Neuronal stem cell (in vitro differentiated cells): Measurements from ENCODE around the gene SLX4IP.

ENCODE experiments used
- DNase-seq: peaks from one replicate; pipeline ENCODE4 v3.0.0-alpha.2; 2013; ENCODE audit warnings: low spot score
- H2AFZ ChIP-seq: one replicate; pipeline ENCODE4 v1.6.1; 2013; ENCODE audit warnings: mild to moderate bottlenecking, low read length, inconsistent platforms
- H2AK5ac ChIP-seq: 2 replicates; pipeline ENCODE4 v1.6.1; 2013; ENCODE audit warnings: low read depth, mild to moderate bottlenecking, inconsistent platforms, low read length, moderate library complexity, mixed read lengths
- H2BK120ac ChIP-seq: 2 replicates; pipeline ENCODE4 v1.6.1; 2013; ENCODE audit warnings: low read depth, mild to moderate bottlenecking, inconsistent platforms, low read length, moderate library complexity, mixed read lengths
- H2BK12ac ChIP-seq: one replicate; pipeline ENCODE4 v1.6.1; 2013; ENCODE audit warnings: low read length, inconsistent platforms
- H2BK15ac ChIP-seq: 2 replicates; pipeline ENCODE4 v1.6.1; 2013; ENCODE audit warnings: mild to moderate bottlenecking, low read length, inconsistent platforms, mixed read lengths
- H2BK5ac ChIP-seq: one replicate; pipeline ENCODE4 v1.6.1; 2013; ENCODE audit warnings: inconsistent platforms, mild to moderate bottlenecking, low read length, moderate library complexity
- H3K14ac ChIP-seq: one replicate; pipeline ENCODE4 v1.6.1; 2013; ENCODE audit warnings: low read length, inconsistent platforms
- H3K18ac ChIP-seq: 2 replicates; pipeline ENCODE4 v1.6.1; 2013; ENCODE audit warnings: low read length, inconsistent platforms
- H3K23ac ChIP-seq: 2 replicates; pipeline ENCODE4 v1.6.1; 2013; ENCODE audit warnings: low read depth, mild to moderate bottlenecking, mixed read lengths, low read length, inconsistent platforms; ENCODE audit not compliant: poor library complexity
- H3K27ac ChIP-seq: replicated peaks from 3 replicates; pipeline ENCODE4 v1.5.1; 2013; ENCODE audit warnings: low read length, inconsistent platforms
- H3K27me3 ChIP-seq, 3 experiments: 2 replicates each; pipeline ENCODE4 v1.6.1; 2013; ENCODE audit warnings: low read length in 3 of 3, mild to moderate bottlenecking in 2 of 3, inconsistent platforms in 1 of 3, low read depth in 1 of 3, mixed read lengths in 1 of 3, moderate library complexity in 1 of 3; ENCODE audit not compliant: control insufficient read depth in 3 of 3, insufficient read depth in 3 of 3
- H3K36me3 ChIP-seq, 2 donors: replicated peaks in 1 of 2; 2 replicates each; pipeline ENCODE4 v1.6.1; 2013; ENCODE audit warnings: low read length in 2 of 2; ENCODE audit not compliant: control insufficient read depth in 2 of 2, insufficient read depth in 2 of 2
- H3K4ac ChIP-seq: 2 replicates; pipeline ENCODE4 v1.6.1; 2013; ENCODE audit warnings: inconsistent platforms, mild to moderate bottlenecking, low read length, moderate library complexity
- H3K4me1 ChIP-seq, 2 donors: 1 replicate in 1 of 2; 2 replicates in 1 of 2; pipeline ENCODE4 v1.6.1; 2013; ENCODE audit warnings: low read length in 2 of 2, low read depth in 1 of 2; ENCODE audit not compliant: control insufficient read depth in 2 of 2, insufficient read depth in 1 of 2
- H3K4me2 ChIP-seq: one replicate; pipeline ENCODE4 v1.6.1; 2013; ENCODE audit warnings: mild to moderate bottlenecking, low read length, inconsistent platforms; ENCODE audit not compliant: insufficient read depth, poor library complexity, severe bottlenecking
- H3K4me3 ChIP-seq, 2 donors: 2 replicates each; pipeline ENCODE4 v1.5.1; 2013; ENCODE audit warnings: low read length in 2 of 2, mild to moderate bottlenecking in 2 of 2, inconsistent platforms in 1 of 2, moderate library complexity in 1 of 2
- H3K79me1 ChIP-seq: one replicate; pipeline ENCODE4 v1.6.1; 2013; ENCODE audit warnings: low read depth, mild to moderate bottlenecking, inconsistent platforms, low read length, moderate library complexity
- H3K9ac ChIP-seq: one replicate; pipeline ENCODE4 v1.6.1; 2013; ENCODE audit warnings: mild to moderate bottlenecking, low read depth, low read length, inconsistent platforms; ENCODE audit not compliant: poor library complexity
- H3K9me3 ChIP-seq, 2 donors: replicated peaks in 1 of 2; 2 replicates each; pipeline versions ENCODE3 to v1.6.1; 2013; ENCODE audit warnings: low read length in 2 of 2, mild to moderate bottlenecking in 2 of 2, inconsistent platforms in 1 of 2, low read depth in 1 of 2, mixed read lengths in 1 of 2, moderate library complexity in 1 of 2; ENCODE audit not compliant: control insufficient read depth in 2 of 2, insufficient read depth in 1 of 2
- H4K8ac ChIP-seq: one replicate; pipeline ENCODE4 v1.6.1; 2013; ENCODE audit warnings: low read depth, mild to moderate bottlenecking, inconsistent platforms, low read length, moderate library complexity
- H4K91ac ChIP-seq: one replicate; pipeline ENCODE4 v1.6.1; 2013; ENCODE audit warnings: low read length, low read depth, mild to moderate bottlenecking, inconsistent platforms; ENCODE audit not compliant: poor library complexity
- WGBS, 2 donors: extraction: QIAGEN DNeasy Blood & Tissue Kit; methylation state at CpG; one replicate each; pipeline ENCODE4 v1.1.7; 2013; ENCODE audit warnings: missing lambda C conversion rate in 2 of 2, mixed read lengths in 1 of 2; ENCODE audit not compliant: insufficient read length in 2 of 2, insufficient replicate concordance in 1 of 2; ENCODE audit errors: extremely low coverage in 2 of 2; 5-methylcytosine and 5-hydroxymethylcytosine counted together

The SLX4IP gene

GRCh38 chr20:10542442-10542841 lies 107.3 kb downstream of the SLX4IP start:
- H2BK15ac ChIP-seq, result no peak overlapping the region
- no peak overlapping the region for H4K8ac ChIP-seq
- no peak overlapping the region for H3K18ac ChIP-seq
- H2AK5ac ChIP-seq, result no peak overlapping the region
- no peaks in the 10 kb centered on the region for H3K36me3 ChIP-seq
- no peak overlapping the region for H3K14ac ChIP-seq
- H3K4me1 ChIP-seq, result peaks cover 8 to 21% of the 10 kb centered on the region in 2 donors
- no peak overlapping the region for H2BK5ac ChIP-seq
- no peak overlapping the region for H2AFZ ChIP-seq
- H3K9ac ChIP-seq, result no peak overlapping the region
- no CpG with 5 or more reads among the region's 3 CpGs for WGBS, 2 donors
- H3K27me3 ChIP-seq, result no peaks in the 10 kb centered on the region
- no peak overlapping the region for H3K23ac ChIP-seq
- H3K27ac ChIP-seq, result no peak overlapping the region
- H3K4me2 ChIP-seq, result no peak overlapping the region
- H2BK12ac ChIP-seq, result no peak overlapping the region
- no peaks in the 10 kb centered on the region for H3K9me3 ChIP-seq
- no peak overlapping the region for H3K4me3 ChIP-seq
- no peak overlapping the region for H3K4ac ChIP-seq
- no peak for DNase-seq
- no peaks in the 10 kb centered on the region for H3K79me1 ChIP-seq
- no peak overlapping the region for H2BK120ac ChIP-seq
- H4K91ac ChIP-seq, result no peak overlapping the region

- Histone ChIP-seq H2BK15ac (no peak overlapping the region), H2BK12ac (no peak overlapping the region), H3K4me2 (no peak overlapping the region), H3K9me3 (no peaks in the 10 kb centered on the region), H3K9ac (no peak overlapping the region), H3K79me1 (no peaks in the 10 kb centered on the region), H3K4me1 (peaks cover 8 to 21% of the 10 kb centered on the region in 2 donors), H3K23ac (no peak overlapping the region), H3K27ac (no peak overlapping the region), H2BK5ac (no peak overlapping the region), H4K91ac (no peak overlapping the region), H2AK5ac (no peak overlapping the region), H2AFZ (no peak overlapping the region), H2BK120ac (no peak overlapping the region), H3K27me3 (no peaks in the 10 kb centered on the region), H3K36me3 (no peaks in the 10 kb centered on the region), H3K4ac (no peak overlapping the region), H3K14ac (no peak overlapping the region), H4K8ac (no peak overlapping the region), H3K18ac (no peak overlapping the region), H3K4me3 (no peak overlapping the region)
- DNase-seq, result no peak
- WGBS, 2 donors, result no CpG with 5 or more reads among the region's 3 CpGs
Observed at GRCh38 chr20:10543480-10543879, 108.4 kb downstream of the SLX4IP start.

- no CpG with 5 or more reads among the region's 4 CpGs for WGBS, 2 donors
Observed at GRCh38 chr20:10547276-10548114, 112.4 kb downstream of the SLX4IP start.

GRCh38 chr20:10549511-10549910 lies 114.4 kb downstream of the SLX4IP start:
- peak overlapping the region; percentile 34 for H2BK15ac ChIP-seq
- no peak overlapping the region for H3K4me3 ChIP-seq
- H3K18ac ChIP-seq, result peak overlapping the region; percentile 61
- H2BK5ac ChIP-seq, result no peak overlapping the region
- H4K8ac ChIP-seq, result no peak overlapping the region
- no peaks in the 10 kb centered on the region for H3K27me3 ChIP-seq
- no peak overlapping the region for H2BK12ac ChIP-seq
- H3K4me2 ChIP-seq, result no peak overlapping the region
- no CpG with 5 or more reads among the region's 3 CpGs for WGBS, 2 donors
- peaks cover 20 to 22% of the 10 kb centered on the region in 2 donors for H3K4me1 ChIP-seq
- no peak overlapping the region for H3K9ac ChIP-seq
- H2AFZ ChIP-seq, result no peak overlapping the region
- H3K36me3 ChIP-seq, result no peaks in the 10 kb centered on the region
- no peak for DNase-seq
- H3K27ac ChIP-seq, result no peak overlapping the region
- no peak overlapping the region for H4K91ac ChIP-seq
- H3K14ac ChIP-seq, result no peak overlapping the region
- peak overlapping the region; percentile 91 for H2AK5ac ChIP-seq
- no peaks in the 10 kb centered on the region for H3K9me3 ChIP-seq
- no peak overlapping the region for H3K4ac ChIP-seq
- H2BK120ac ChIP-seq, result no peak overlapping the region
- H3K79me1 ChIP-seq, result no peaks in the 10 kb centered on the region
- no peak overlapping the region for H3K23ac ChIP-seq

More at GRCh38 chr20:10547276-10548114, 112.4 kb downstream of the SLX4IP start:
- Histone ChIP-seq H2AK5ac (no peak overlapping the region), H3K27ac (no peak overlapping the region), H3K4me2 (no peak overlapping the region), H3K36me3 (no peaks in the 10 kb centered on the region), H3K4me3 (no peak overlapping the region), H3K14ac (no peak overlapping the region), H3K23ac (no peak overlapping the region), H3K9me3 (no peaks in the 10 kb centered on the region), H3K27me3 (no peaks in the 10 kb centered on the region), H3K4me1 (peaks cover 10 to 22% of the 10 kb centered on the region in 2 donors), H3K18ac (no peak overlapping the region), H4K8ac (no peak overlapping the region), H2AFZ (no peak overlapping the region), H2BK5ac (no peak overlapping the region), H3K4ac (no peak overlapping the region), H2BK15ac (no peak overlapping the region), H4K91ac (no peak overlapping the region), H2BK120ac (no peak overlapping the region), H2BK12ac (no peak overlapping the region), H3K79me1 (no peaks in the 10 kb centered on the region), H3K9ac (no peak overlapping the region)
- no peak for DNase-seq
